ENCODE data around the gene SLC43A3.

The SLC43A3 gene

GRCh38 chr11:57426439-57426928 is 437 bp downstream of the SLC43A3 start:
- no peak for DNase-seq

GRCh38 chr11:57425565-57426438 is 1.1 kb downstream of the SLC43A3 start:
- DNase-seq, result peak; percentile 90

- DNase-seq, result peak; percentile 78
Measured at GRCh38 chr11:57424792-57425564, 1.9 kb downstream of the SLC43A3 start.

GRCh38 chr11:57424137-57424791 is 2.7 kb downstream of the SLC43A3 start:
- no peak for DNase-seq

GRCh38 chr11:57422669-57423068 is 4.3 kb downstream of the SLC43A3 start:
- no peak for DNase-seq

- no peak for DNase-seq
Measured at GRCh38 chr11:57421805-57422204, 5.1 kb downstream of the SLC43A3 start.

GRCh38 chr11:57421066-57421465 is 5.9 kb downstream of the SLC43A3 start:
- DNase-seq, result no peak

- no peak for DNase-seq
Measured at GRCh38 chr11:57419146-57419545, 7.8 kb downstream of the SLC43A3 start.

- no peak for DNase-seq
Measured at GRCh38 chr11:57418131-57418530, 8.8 kb downstream of the SLC43A3 start.

GRCh38 chr11:57417056-57417455 is 9.9 kb downstream of the SLC43A3 start:
- DNase-seq, result no peak

- no peak for DNase-seq
Measured at GRCh38 chr11:57416436-57416835, 10.5 kb downstream of the SLC43A3 start.

- DNase-seq, result no peak
Measured at GRCh38 chr11:57414612-57415212, 12.2 kb downstream of the SLC43A3 start.

- no peak for DNase-seq
Measured at GRCh38 chr11:57413681-57414080, 13.2 kb downstream of the SLC43A3 start.

GRCh38 chr11:57410287-57410686 is 16.6 kb downstream of the SLC43A3 start:
- DNase-seq, result no peak

GRCh38 chr11:57409321-57410100 is 17.4 kb downstream of the SLC43A3 start:
- DNase-seq, result no peak

- no peak for DNase-seq
Measured at GRCh38 chr11:57408771-57409170, 18.1 kb downstream of the SLC43A3 start.

- no peak for DNase-seq
Measured at GRCh38 chr11:57407941-57408475, 18.9 kb downstream of the SLC43A3 start.

GRCh38 chr11:57407010-57407920 is 19.7 kb downstream of the SLC43A3 start:
- no peak for DNase-seq

GRCh38 chr11:57406337-57406904 is 20.5 kb downstream of the SLC43A3 start:
- DNase-seq, result no peak

- DNase-seq, result no peak
Measured at GRCh38 chr11:57405271-57405860, 21.6 kb downstream of the SLC43A3 start.
